Gastrocnemius medialis (tissue), 4 donors: ENCODE results near the gene ITGB1. TPM values are rescaled to one million over a fixed set of nuclear protein-coding genes. Genes with fewer than 3 reads are reported as not detected.

Experiments used
- ATAC-seq, 2 donors: fragments of 150-250 bp; one replicate each; pipeline ENCODE4 v1.9.1; 2016
- DNase-seq, 2 donors: peaks; one replicate each; pipeline ENCODE4 v3.0.0-alpha.2; 2019
- H3K27ac ChIP-seq, 4 donors: fragments of 200-600 bp; sonication (generic); 1 replicate in 1 of 4; 2 replicates in 3 of 4; pipeline ENCODE4 v1.5.1; 2016 to 2018; ENCODE audit warnings: mild to moderate bottlenecking in 2 of 4, moderate library complexity in 1 of 4
- H3K27me3 ChIP-seq, 3 donors: fragments of 200-600 bp; sonication (generic) in 2 of 3; 1 replicate in 1 of 3; 2 replicates in 2 of 3; pipeline versions ENCODE4 v1.5.1 to v1.6.0; 2016 to 2019; ENCODE audit warnings: mild to moderate bottlenecking in 1 of 3, moderate library complexity in 1 of 3
- H3K36me3 ChIP-seq, 2 donors: fragments of 200-600 bp; sonication (generic) in 1 of 2; one replicate each; pipeline ENCODE4 v1.5.1; 2017 to 2018
- H3K4me1 ChIP-seq, 2 donors: fragments of 200-600 bp; sonication (generic) in 1 of 2; one replicate each; pipeline ENCODE4 v1.5.1; 2016 to 2017; ENCODE audit warnings: mild to moderate bottlenecking in 2 of 2
- H3K4me3 ChIP-seq, 4 donors: fragments of 200-600 bp; sonication (generic) in 3 of 4; 1 replicate in 1 of 4; 2 replicates in 3 of 4; pipeline ENCODE4 v1.5.1; 2016 to 2019; ENCODE audit warnings: mild to moderate bottlenecking in 2 of 4
- H3K9me3 ChIP-seq, 3 donors: fragments of 200-600 bp; sonication (generic) in 2 of 3; 1 replicate in 1 of 3; 2 replicates in 2 of 3; pipeline ENCODE4 v1.5.1; 2016 to 2019
- CTCF ChIP-seq, 5 experiments: fragments of 450-650 bp in 3 of 5; fragments of 200-600 bp in 2 of 5; sonication (generic) in 2 of 5; IDR thresholded peaks in 4 of 5; conservative IDR thresholded peaks in 1 of 5; 1 replicate in 4 of 5; 2 replicates in 1 of 5; pipeline ENCODE4 v1.5.1; 2016 to 2019; ENCODE audit warnings: antibody characterized with exemption in 5 of 5, mild to moderate bottlenecking in 3 of 5, moderate library complexity in 3 of 5
- POLR2A ChIP-seq, 2 donors: fragments of 450-650 bp; IDR thresholded peaks; one replicate each; pipeline ENCODE4 v1.6.1; 2017; ENCODE audit warnings: antibody characterized with exemption in 2 of 2, mild to moderate bottlenecking in 2 of 2, moderate library complexity in 2 of 2
- in situ Hi-C, 4 donors: fragments of 200-750 bp; cut with MboI; loops; one replicate each; pipeline versions ENCODE4 v1.15.0 to v1.8.0; 2017; ENCODE audit warnings: low sequenced_read_pairs in 4 of 4
- intact Hi-C: fragments of 100-400 bp; cut with DNase I; formaldehyde crosslinking; loops from one replicate; pipeline ENCODE4 v1.15.1; 2023; ENCODE audit warnings: low total_unique reads
- total RNA-seq, 4 donors: library from RNA; depleted of rRNA; stranded (reverse); fragments of >200 nt; gene quantifications; one replicate each; pipeline versions ENCODE4 v1.1.0 to v1.2.3, GENCODE V29; 2016

Gene ITGB1
- total RNA-seq, 4 donors from 2014 or later, result 242 to 379 (median 368) TPM

DNA sequence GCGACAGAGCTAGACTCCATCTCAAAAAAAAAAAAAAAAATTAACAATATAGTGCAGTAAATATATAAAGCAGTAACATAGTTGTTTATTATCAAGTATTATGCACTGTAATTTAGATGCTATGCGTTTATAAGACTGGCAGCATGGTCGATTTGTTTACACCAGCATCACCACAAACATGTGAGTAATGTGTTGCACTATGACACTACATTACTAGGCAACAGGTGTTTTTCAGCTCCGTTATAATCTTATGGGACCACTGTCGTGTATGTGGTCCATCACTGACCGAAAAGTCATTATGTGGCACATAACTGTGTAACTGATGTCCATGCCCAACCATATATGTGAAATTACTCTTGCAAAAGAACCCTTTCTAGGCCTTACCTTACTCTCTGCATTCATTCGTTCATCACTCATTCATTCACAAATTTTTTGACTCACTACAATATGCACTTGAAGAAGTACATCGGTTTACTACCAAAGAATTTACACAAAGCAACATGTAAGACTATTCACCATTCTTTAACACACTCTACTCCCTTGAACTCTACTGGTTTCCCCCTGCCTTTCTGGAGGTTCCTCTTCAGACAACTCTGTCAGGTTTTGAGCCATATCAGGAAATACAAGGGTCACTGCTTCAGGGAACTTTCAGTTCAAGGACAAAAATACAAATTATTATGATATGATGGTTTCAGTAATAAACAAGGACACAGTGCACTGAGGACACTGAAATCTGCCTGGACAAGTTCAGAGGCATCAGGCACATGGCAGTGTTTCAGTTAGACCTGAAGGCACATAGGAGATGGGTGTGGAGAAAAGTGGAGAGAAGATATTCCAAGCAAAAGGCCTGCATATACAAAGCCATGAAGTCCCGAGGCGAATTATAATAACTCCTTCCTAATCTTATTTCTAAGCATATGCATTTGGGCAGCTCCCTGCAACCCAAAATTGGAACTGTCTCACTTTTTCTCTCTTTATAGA, 17.4 kb downstream of the ITGB1 start:
- Histone ChIP-seq H3K27me3 (no peaks in the 10 kb centered on the region), H3K36me3 (peaks cover 0 to 1% of the 10 kb centered on the region in 2 donors), H3K27ac (peak overlapping the region; percentile 38 to 82 (median 46)), H3K4me1 (peaks cover 69% of the 10 kb centered on the region in 2 donors), H3K4me3 (no peak overlapping the region), H3K9me3 (no peaks in the 10 kb centered on the region)
- intact Hi-C loops, result no loop called here
- ATAC-seq (no peak), DNase-seq (no peak)
- TF ChIP-seq POLR2A (IDR thresholded peaks at IDR 0.05) (no peak), CTCF (IDR thresholded peaks at IDR 0.05 in 4 of 5, conservative IDR thresholded peaks at IDR 0.05 in 1 of 5) (no peak)
- in situ Hi-C loops, result no loop called here

DNA sequence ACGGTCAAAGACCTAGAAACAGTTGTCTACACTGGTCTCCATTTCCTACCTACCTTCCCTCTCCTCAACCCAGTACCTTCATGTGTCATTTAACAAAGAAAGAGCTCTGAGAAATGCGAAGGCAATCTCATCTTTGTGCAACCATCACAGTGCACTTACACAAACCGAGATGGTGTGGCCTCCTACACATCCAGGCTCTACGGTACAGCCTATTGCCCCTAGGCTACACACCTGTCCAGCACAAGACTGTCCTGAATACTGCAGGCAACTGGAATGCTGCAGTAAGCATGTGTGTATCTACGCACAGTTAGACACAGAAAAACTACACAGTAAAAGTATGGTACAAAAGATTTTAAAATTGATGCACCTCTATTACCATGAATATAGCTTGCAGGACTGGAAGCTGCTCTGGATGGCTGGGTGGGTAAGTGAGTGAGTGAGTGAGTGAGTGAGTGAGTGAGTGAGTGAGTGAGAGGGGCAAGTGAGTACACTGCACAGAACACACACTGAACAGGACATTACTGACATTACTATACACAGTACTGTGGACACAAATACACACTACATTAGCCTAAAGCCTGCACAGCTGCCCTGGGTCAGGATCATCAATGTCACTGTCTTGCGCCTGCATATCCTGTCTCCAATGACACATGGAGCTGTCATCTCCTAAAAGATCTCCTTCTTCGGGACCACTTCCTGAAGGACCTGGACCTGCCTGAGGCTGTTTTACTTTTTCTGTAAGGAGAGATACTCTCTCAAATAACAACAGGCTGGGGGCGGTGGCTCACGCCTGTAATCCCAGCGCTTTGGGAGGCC, 18.5 kb downstream of the ITGB1 start:
- in situ Hi-C loops, result no loop called here
- peak overlapping the region in 1 of 4 donors; percentile 42 for H3K4me3 ChIP-seq
- no peak for TF ChIP-seq POLR2A (IDR thresholded peaks at IDR 0.05)
- no peak for TF ChIP-seq CTCF (IDR thresholded peaks at IDR 0.05 in 4 of 5, conservative IDR thresholded peaks at IDR 0.05 in 1 of 5)
- peaks cover 0 to 12% of the 10 kb centered on the region in 2 donors for H3K36me3 ChIP-seq
- ATAC-seq (peak in 1 of 2 donors; percentile 31), DNase-seq (no peak)
- intact Hi-C loops, result loop anchor here (5.0 kb wide), 1 partner anchor 68 kb away; no protein-coding TSS in a partner anchor
- H3K27ac ChIP-seq, result peak overlapping the region; percentile 66 to 82 (median 72)
- no peaks in the 10 kb centered on the region for H3K27me3 ChIP-seq
- H3K4me1 ChIP-seq, result peaks cover 65% of the 10 kb centered on the region in 2 donors
- no peaks in the 10 kb centered on the region for H3K9me3 ChIP-seq

GRCh38 chr10:32938554-32939061, 19.4 kb downstream of the ITGB1 start:
- intact Hi-C loops (loop anchor here (5.0 kb wide), 1 partner anchor 69 kb away; no protein-coding TSS in a partner anchor), in situ Hi-C loops (no loop called here)
- no peak for TF ChIP-seq CTCF (IDR thresholded peaks at IDR 0.05 in 4 of 5, conservative IDR thresholded peaks at IDR 0.05 in 1 of 5)
- TF ChIP-seq POLR2A (IDR thresholded peaks at IDR 0.05), result no peak
- Histone ChIP-seq H3K4me1 (peaks cover 58 to 59% of the 10 kb centered on the region in 2 donors), H3K36me3 (peaks cover 0 to 19% of the 10 kb centered on the region in 2 donors), H3K4me3 (peak overlapping the region; percentile 22 to 42 (median 32)), H3K9me3 (no peaks in the 10 kb centered on the region), H3K27me3 (no peaks in the 10 kb centered on the region), H3K27ac (peak overlapping the region; percentile 66 to 82 (median 72))
- DNase-seq (peak in 1 of 2 donors; percentile 49), ATAC-seq (peak; percentile 48 to 75)

- no peak for TF ChIP-seq CTCF (IDR thresholded peaks at IDR 0.05 in 4 of 5, conservative IDR thresholded peaks at IDR 0.05 in 1 of 5)
- no peak for TF ChIP-seq POLR2A (IDR thresholded peaks at IDR 0.05)
- ATAC-seq, result peak; percentile 41 to 57
- peaks cover 54 to 55% of the 10 kb centered on the region in 2 donors for H3K4me1 ChIP-seq
These were observed 20.1 kb downstream of the ITGB1 start for GRCh38 chr10:32937911-32938424.

More at GRCh38 chr10:32937911-32938424, 20.1 kb downstream of the ITGB1 start:
- intact Hi-C loops (loop anchor here (5.0 kb wide), 1 partner anchor 69 kb away; no protein-coding TSS in a partner anchor), in situ Hi-C loops (no loop called here)
- Histone ChIP-seq H3K27me3 (no peaks in the 10 kb centered on the region), H3K27ac (peak overlapping the region; percentile 66 to 82 (median 72)), H3K4me3 (peak overlapping the region in 2 of 4 donors; percentile 35 to 42), H3K9me3 (no peaks in the 10 kb centered on the region), H3K36me3 (peaks cover 0 to 25% of the 10 kb centered on the region in 2 donors)
- DNase-seq, result no peak
